HepG2 (cell line): ENCODE results near the gene CASP1. TPM values are rescaled to one million over a fixed set of nuclear protein-coding genes. Genes with fewer than 3 reads are reported as not detected.

Experiments used
- CEBPG ChIP-seq: IDR thresholded peaks from 2 replicates; pipeline ENCODE4 v1.6.1; 2016
- CREB1 ChIP-seq, 2 experiments: fragments of 450-650 bp in 1 of 2; IDR thresholded peaks; 2 replicates each; pipeline ENCODE4 v1.6.1; 2016 to 2017; ENCODE audit warnings: control low read depth in 1 of 2, mild to moderate bottlenecking in 1 of 2, missing compliant biosample characterization in 1 of 2, missing genetic modification characterization in 1 of 2
- HMG20A ChIP-seq: IDR thresholded peaks from 2 replicates; pipeline ENCODE4 v1.6.1; 2016; ENCODE audit warnings: borderline replicate concordance
- KLF16 ChIP-seq, 2 experiments: sonication (generic) in 1 of 2; formaldehyde crosslinking in 1 of 2; IDR thresholded peaks; 2 replicates each; pipeline versions ENCODE4 v1.6.1 to v1.8.0; 2016 to 2023; ENCODE audit warnings: missing genetic modification reagents in 2 of 2, missing compliant biosample characterization in 1 of 2
- MLLT10 ChIP-seq: sonication (generic); formaldehyde crosslinking; IDR thresholded peaks from 2 replicates; pipeline ENCODE4 v1.4.0; 2020; ENCODE audit warnings: missing genetic modification reagents
- ONECUT2 ChIP-seq: sonication (generic); formaldehyde crosslinking; IDR thresholded peaks from 2 replicates; pipeline ENCODE4 v1.4.0; 2020; ENCODE audit warnings: missing genetic modification reagents
- PAF1 ChIP-seq: IDR thresholded peaks from 2 replicates; pipeline ENCODE4 v1.6.1; 2016; ENCODE audit warnings: missing genetic modification reagents, missing compliant biosample characterization
- PHF20 ChIP-seq: sonication (generic); formaldehyde crosslinking; IDR thresholded peaks from 2 replicates; pipeline ENCODE4 v1.5.0; 2020; ENCODE audit warnings: mild to moderate bottlenecking, missing genetic modification reagents
- RARA ChIP-seq: IDR thresholded peaks from 2 replicates; pipeline ENCODE4 v1.6.1; 2016; ENCODE audit warnings: missing genetic modification reagents, missing compliant biosample characterization
- RBFOX2 ChIP-seq: fragments of 200-400 bp; formaldehyde crosslinking; IDR thresholded peaks from 2 replicates; pipeline ENCODE4 v1.6.1; 2017; ENCODE audit warnings: low read depth, mild to moderate bottlenecking, low read length
- TCF7 ChIP-seq: sonication (generic); IDR thresholded peaks from 2 replicates; pipeline ENCODE4 v1.6.1; 2016; ENCODE audit warnings: antibody characterized with exemption, low read depth
- WIZ ChIP-seq: sonication (generic); formaldehyde crosslinking; IDR thresholded peaks from 2 replicates; pipeline ENCODE4 v1.5.1; 2020; ENCODE audit warnings: mild to moderate bottlenecking, missing genetic modification reagents
- ZNF225 ChIP-seq: sonication (generic); formaldehyde crosslinking; IDR thresholded peaks from 2 replicates; pipeline ENCODE4 v1.4.0; 2020; ENCODE audit warnings: mild to moderate bottlenecking, missing genetic modification reagents
- ZNF335 ChIP-seq: sonication (generic); formaldehyde crosslinking; IDR thresholded peaks from 2 replicates; pipeline ENCODE4 v1.4.0; 2020; ENCODE audit warnings: missing genetic modification reagents
- ZNF816 ChIP-seq: sonication (generic); formaldehyde crosslinking; IDR thresholded peaks from 2 replicates; pipeline ENCODE4 v1.8.0; 2022; ENCODE audit warnings: missing genetic modification reagents, mild to moderate bottlenecking, borderline replicate concordance
- ZNF83 ChIP-seq: sonication (generic); formaldehyde crosslinking; IDR thresholded peaks from 2 replicates; pipeline ENCODE4 v1.4.0; 2020; ENCODE audit warnings: missing genetic modification reagents, mild to moderate bottlenecking, borderline replicate concordance
- polyA plus RNA-seq, 8 experiments: library from polyadenylated mRNA; depleted of rRNA in 3 of 8; stranded (reverse) in 7 of 8; unstranded in 1 of 8; fragments of >200 nt; fragmentation: Illumina TruSeq in 4 of 8; extraction: Trizol in 4 of 8; gene quantifications; 2 replicates each; pipeline versions ENCODE4 v1.2.1 to v1.2.3, GENCODE V29; 2011 to 2016; ENCODE audit warnings: low read depth in 4 of 8, missing spikeins in 1 of 8, mixed read lengths in 1 of 8; ENCODE audit not compliant: insufficient read depth in 1 of 8
- total RNA-seq, 5 experiments: library from RNA; depleted of rRNA; stranded (reverse); fragments of >200 nt; fragmentation: Illumina TruSeq; extraction: Trizol; gene quantifications; 2 replicates each; pipeline ENCODE4 v1.2.3, GENCODE V29; 2016; ENCODE audit warnings: low read depth in 1 of 5
- TF ChIP-seq, protein P1 (sequence below): sonication (generic); formaldehyde crosslinking; IDR thresholded peaks from 2 replicates; pipeline ENCODE4 v1.5.1; 2020; ENCODE audit warnings: mild to moderate bottlenecking, missing genetic modification reagents, moderate library complexity
- TF ChIP-seq, protein P2 (sequence below): sonication (generic); formaldehyde crosslinking; IDR thresholded peaks from 2 replicates; pipeline ENCODE4 v1.4.0; 2020; ENCODE audit warnings: mild to moderate bottlenecking, missing genetic modification reagents
- TF ChIP-seq, protein P3 (sequence below): sonication (generic); formaldehyde crosslinking; IDR thresholded peaks from 2 replicates; pipeline ENCODE4 v1.5.1; 2020; ENCODE audit warnings: mild to moderate bottlenecking, missing genetic modification reagents, borderline replicate concordance
- TF ChIP-seq, protein P4 (sequence below): sonication (generic); formaldehyde crosslinking; IDR thresholded peaks from 2 replicates; pipeline ENCODE4 v1.8.0; 2022; ENCODE audit warnings: missing genetic modification reagents, mild to moderate bottlenecking, moderate library complexity, borderline replicate concordance
- TF ChIP-seq, protein P5 (sequence below): sonication (generic); formaldehyde crosslinking; IDR thresholded peaks from 2 replicates; pipeline ENCODE4 v1.8.0; 2022; ENCODE audit warnings: missing genetic modification reagents, low read depth, mild to moderate bottlenecking, borderline replicate concordance

CASP1 gene
- total and polyA plus RNA-seq, 2 of the 13 experiments (the other 11 are each of a cell fraction or from before 2014, with no cell fraction given), result 0.34 to 5.2 TPM

DNA sequence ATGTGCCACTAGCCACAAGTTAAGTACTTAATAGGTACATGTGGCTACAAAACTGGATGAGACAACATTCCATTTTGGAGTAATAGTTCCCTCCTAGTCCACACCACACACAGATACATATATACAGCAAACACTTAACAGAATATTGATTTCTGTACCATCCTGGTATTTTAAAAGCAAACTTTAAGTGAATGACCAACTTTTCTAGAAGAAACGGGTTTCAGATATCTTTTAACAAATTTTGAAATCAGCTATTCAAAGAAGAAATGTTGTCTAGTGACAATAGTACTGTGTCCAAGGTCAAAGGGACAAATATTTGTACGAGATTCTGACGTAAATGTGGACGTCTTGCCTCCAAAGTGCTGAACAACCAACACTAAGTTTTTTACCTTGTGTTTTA lies 22.5 kb upstream of the CASP1 start (continued):
- TF ChIP-seq, protein P1, sequence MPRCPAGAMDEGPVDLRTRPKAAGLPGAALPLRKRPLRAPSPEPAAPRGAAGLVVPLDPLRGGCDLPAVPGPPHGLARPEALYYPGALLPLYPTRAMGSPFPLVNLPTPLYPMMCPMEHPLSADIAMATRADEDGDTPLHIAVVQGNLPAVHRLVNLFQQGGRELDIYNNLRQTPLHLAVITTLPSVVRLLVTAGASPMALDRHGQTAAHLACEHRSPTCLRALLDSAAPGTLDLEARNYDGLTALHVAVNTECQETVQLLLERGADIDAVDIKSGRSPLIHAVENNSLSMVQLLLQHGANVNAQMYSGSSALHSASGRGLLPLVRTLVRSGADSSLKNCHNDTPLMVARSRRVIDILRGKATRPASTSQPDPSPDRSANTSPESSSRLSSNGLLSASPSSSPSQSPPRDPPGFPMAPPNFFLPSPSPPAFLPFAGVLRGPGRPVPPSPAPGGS (CRISPR knock-in tag), result no peak
- TF ChIP-seq RARA (CRISPR knock-in tag), result peak; percentile 22
- TF ChIP-seq PAF1 (CRISPR knock-in tag), result no peak
- TF ChIP-seq, protein P2, sequence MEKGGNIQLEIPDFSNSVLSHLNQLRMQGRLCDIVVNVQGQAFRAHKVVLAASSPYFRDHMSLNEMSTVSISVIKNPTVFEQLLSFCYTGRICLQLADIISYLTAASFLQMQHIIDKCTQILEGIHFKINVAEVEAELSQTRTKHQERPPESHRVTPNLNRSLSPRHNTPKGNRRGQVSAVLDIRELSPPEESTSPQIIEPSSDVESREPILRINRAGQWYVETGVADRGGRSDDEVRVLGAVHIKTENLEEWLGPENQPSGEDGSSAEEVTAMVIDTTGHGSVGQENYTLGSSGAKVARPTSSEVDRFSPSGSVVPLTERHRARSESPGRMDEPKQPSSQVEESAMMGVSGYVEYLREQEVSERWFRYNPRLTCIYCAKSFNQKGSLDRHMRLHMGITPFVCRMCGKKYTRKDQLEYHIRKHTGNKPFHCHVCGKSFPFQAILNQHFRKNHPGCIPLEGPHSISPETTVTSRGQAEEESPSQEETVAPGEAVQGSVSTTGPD (CRISPR knock-in tag), result no peak
- peak; percentile 27; the same call in 1 of the 2 replicates for TF ChIP-seq ZNF816 (CRISPR knock-in tag)
- TF ChIP-seq RBFOX2, result no peak
- TF ChIP-seq KLF16 (CRISPR knock-in tag; IDR thresholded peaks at IDR 0.05), result no peak
- peak; percentile 49; the same call in 1 of the 2 replicates for TF ChIP-seq HMG20A
- TF ChIP-seq, protein P3, sequence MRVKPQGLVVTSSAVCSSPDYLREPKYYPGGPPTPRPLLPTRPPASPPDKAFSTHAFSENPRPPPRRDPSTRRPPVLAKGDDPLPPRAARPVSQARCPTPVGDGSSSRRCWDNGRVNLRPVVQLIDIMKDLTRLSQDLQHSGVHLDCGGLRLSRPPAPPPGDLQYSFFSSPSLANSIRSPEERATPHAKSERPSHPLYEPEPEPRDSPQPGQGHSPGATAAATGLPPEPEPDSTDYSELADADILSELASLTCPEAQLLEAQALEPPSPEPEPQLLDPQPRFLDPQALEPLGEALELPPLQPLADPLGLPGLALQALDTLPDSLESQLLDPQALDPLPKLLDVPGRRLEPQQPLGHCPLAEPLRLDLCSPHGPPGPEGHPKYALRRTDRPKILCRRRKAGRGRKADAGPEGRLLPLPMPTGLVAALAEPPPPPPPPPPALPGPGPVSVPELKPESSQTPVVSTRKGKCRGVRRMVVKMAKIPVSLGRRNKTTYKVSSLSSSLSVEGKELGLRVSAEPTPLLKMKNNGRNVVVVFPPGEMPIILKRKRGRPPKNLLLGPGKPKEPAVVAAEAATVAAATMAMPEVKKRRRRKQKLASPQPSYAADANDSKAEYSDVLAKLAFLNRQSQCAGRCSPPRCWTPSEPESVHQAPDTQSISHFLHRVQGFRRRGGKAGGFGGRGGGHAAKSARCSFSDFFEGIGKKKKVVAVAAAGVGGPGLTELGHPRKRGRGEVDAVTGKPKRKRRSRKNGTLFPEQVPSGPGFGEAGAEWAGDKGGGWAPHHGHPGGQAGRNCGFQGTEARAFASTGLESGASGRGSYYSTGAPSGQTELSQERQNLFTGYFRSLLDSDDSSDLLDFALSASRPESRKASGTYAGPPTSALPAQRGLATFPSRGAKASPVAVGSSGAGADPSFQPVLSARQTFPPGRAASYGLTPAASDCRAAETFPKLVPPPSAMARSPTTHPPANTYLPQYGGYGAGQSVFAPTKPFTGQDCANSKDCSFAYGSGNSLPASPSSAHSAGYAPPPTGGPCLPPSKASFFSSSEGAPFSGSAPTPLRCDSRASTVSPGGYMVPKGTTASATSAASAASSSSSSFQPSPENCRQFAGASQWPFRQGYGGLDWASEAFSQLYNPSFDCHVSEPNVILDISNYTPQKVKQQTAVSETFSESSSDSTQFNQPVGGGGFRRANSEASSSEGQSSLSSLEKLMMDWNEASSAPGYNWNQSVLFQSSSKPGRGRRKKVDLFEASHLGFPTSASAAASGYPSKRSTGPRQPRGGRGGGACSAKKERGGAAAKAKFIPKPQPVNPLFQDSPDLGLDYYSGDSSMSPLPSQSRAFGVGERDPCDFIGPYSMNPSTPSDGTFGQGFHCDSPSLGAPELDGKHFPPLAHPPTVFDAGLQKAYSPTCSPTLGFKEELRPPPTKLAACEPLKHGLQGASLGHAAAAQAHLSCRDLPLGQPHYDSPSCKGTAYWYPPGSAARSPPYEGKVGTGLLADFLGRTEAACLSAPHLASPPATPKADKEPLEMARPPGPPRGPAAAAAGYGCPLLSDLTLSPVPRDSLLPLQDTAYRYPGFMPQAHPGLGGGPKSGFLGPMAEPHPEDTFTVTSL (CRISPR knock-in tag), result peak; percentile 62; the same call in 1 of the 2 replicates
- no peak for TF ChIP-seq CREB1 (IDR thresholded peaks at IDR 0.05)
- 0 out of 2 replicates have a peak, but pooled peaks have one; percentile 27 for TF ChIP-seq CREB1 (CRISPR knock-in tag; IDR thresholded peaks at IDR 0.05)
- TF ChIP-seq TCF7, result peak; percentile 46
- TF ChIP-seq ZNF225 (CRISPR knock-in tag), result no peak
- TF ChIP-seq MLLT10 (CRISPR knock-in tag), result no peak
- TF ChIP-seq, protein P4, sequence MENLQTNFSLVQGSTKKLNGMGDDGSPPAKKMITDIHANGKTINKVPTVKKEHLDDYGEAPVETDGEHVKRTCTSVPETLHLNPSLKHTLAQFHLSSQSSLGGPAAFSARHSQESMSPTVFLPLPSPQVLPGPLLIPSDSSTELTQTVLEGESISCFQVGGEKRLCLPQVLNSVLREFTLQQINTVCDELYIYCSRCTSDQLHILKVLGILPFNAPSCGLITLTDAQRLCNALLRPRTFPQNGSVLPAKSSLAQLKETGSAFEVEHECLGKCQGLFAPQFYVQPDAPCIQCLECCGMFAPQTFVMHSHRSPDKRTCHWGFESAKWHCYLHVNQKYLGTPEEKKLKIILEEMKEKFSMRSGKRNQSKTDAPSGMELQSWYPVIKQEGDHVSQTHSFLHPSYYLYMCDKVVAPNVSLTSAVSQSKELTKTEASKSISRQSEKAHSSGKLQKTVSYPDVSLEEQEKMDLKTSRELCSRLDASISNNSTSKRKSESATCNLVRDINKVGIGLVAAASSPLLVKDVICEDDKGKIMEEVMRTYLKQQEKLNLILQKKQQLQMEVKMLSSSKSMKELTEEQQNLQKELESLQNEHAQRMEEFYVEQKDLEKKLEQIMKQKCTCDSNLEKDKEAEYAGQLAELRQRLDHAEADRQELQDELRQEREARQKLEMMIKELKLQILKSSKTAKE (CRISPR knock-in tag), result no peak
- TF ChIP-seq ONECUT2 (CRISPR knock-in tag), result peak; percentile 93
- TF ChIP-seq ZNF335 (CRISPR knock-in tag), result no peak
- no peak for TF ChIP-seq ZNF83
- TF ChIP-seq, protein P5, sequence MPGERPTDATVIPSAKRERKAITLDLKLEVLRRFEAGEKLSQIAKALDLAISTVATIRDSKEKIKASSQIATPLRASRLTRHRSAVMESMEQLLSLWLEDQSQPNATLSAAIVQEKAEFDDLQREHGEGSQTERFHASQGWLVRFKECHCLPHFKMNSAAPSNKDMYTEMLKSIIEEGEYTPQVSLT (CRISPR knock-in tag), result no peak
- no peak; the same call in 1 of the 2 replicates for TF ChIP-seq CEBPG (CRISPR knock-in tag)
- no peak for TF ChIP-seq PHF20 (CRISPR knock-in tag)
- TF ChIP-seq WIZ (CRISPR knock-in tag), result no peak
